H1 (cell line): ENCODE data around the gene TCL1A. TPM values are rescaled to one million over a fixed set of nuclear protein-coding genes. Genes with fewer than 3 reads are reported as not detected.
A peak's percentile ranks its signal among the peaks of the same experiment; 100 is the strongest.

ENCODE experiments used
- CTCF ChIA-PET: fragments of 300-600 bp; sonication (Branson Sonifier 250); formaldehyde crosslinking; loops from one replicate; lab custom pipeline; 2021; ENCODE audit not compliant: partially characterized antibody; lab: Charles Lee
- POLR2A ChIA-PET: fragments of 300-600 bp; sonication (Branson Sonifier 250); formaldehyde crosslinking; loops from one replicate; lab custom pipeline; 2021; ENCODE audit warnings: inconsistent platforms; ENCODE audit not compliant: partially characterized antibody; lab: Charles Lee
- DNase-seq, 2 experiments: peaks; one replicate each; pipeline versions ENCODE4 v3.0.0 to v3.0.0-alpha.2; 2010 to 2022; ENCODE audit warnings: low spot score in 2 of 2, low read depth in 1 of 2, mixed read lengths in 1 of 2
- FAIRE-seq: peaks from 2 replicates; lab custom pipeline; 2011; peaks lifted over from hg19 to GRCh38; lab: Jason Lieb, UNC
- H2AFZ ChIP-seq: 2 replicates; pipeline ENCODE4 v1.8.1; 2012; ENCODE audit warnings: low read length, inconsistent platforms
- H2AK5ac ChIP-seq: 2 replicates; pipeline ENCODE4 v1.6.1; 2013; ENCODE audit warnings: low read depth, low read length
- H2BK120ac ChIP-seq: replicated peaks from 2 replicates; pipeline ENCODE3; 2013; ENCODE audit warnings: low read depth, low read length, inconsistent platforms
- H2BK12ac ChIP-seq: 2 replicates; pipeline ENCODE4 v1.6.1; 2013; ENCODE audit warnings: low read depth, low read length
- H2BK15ac ChIP-seq: 2 replicates; pipeline ENCODE4 v1.6.1; 2013; ENCODE audit warnings: low read length
- H2BK20ac ChIP-seq: 2 replicates; pipeline ENCODE4 v1.6.1; 2013; ENCODE audit warnings: low read length
- H2BK5ac ChIP-seq: 2 replicates; pipeline ENCODE4 v1.6.1; 2013; ENCODE audit warnings: low read depth, low read length
- H3K14ac ChIP-seq: 2 replicates; pipeline ENCODE4 v1.6.1; 2013; ENCODE audit warnings: inconsistent platforms; ENCODE audit not compliant: insufficient read length
- H3K18ac ChIP-seq: 2 replicates; pipeline ENCODE4 v1.6.1; 2013; ENCODE audit warnings: low read length; ENCODE audit errors: extremely low read depth
- H3K23ac ChIP-seq: 2 replicates; pipeline ENCODE4 v1.6.1; 2013; ENCODE audit warnings: inconsistent platforms; ENCODE audit not compliant: insufficient read length
- H3K23me2 ChIP-seq: 2 replicates; pipeline ENCODE4 v1.6.1; 2013; ENCODE audit warnings: low read depth, low read length
- H3K27ac ChIP-seq: 2 replicates; pipeline ENCODE4 v1.6.1; 2011; ENCODE audit warnings: low read depth, low read length, inconsistent platforms
- H3K27me3 ChIP-seq, 4 experiments: replicated peaks in 1 of 4; 1 replicate in 1 of 4; 2 replicates in 3 of 4; pipeline versions ENCODE4 v1.6.1 to v1.8.1; 2011 to 2013; ENCODE audit warnings: low read length in 3 of 4, mild to moderate bottlenecking in 3 of 4, inconsistent platforms in 2 of 4, mixed read lengths in 2 of 4, moderate library complexity in 1 of 4; ENCODE audit not compliant: control insufficient read depth in 3 of 4, insufficient read depth in 3 of 4; ENCODE audit errors: extremely low read depth in 1 of 4
- H3K36me3 ChIP-seq, 4 experiments: 2 replicates each; pipeline versions ENCODE4 v1.6.1 to v1.8.1; 2011 to 2013; ENCODE audit warnings: mild to moderate bottlenecking in 4 of 4, low read length in 3 of 4, moderate library complexity in 2 of 4, control low read depth in 1 of 4, inconsistent platforms in 1 of 4; ENCODE audit not compliant: insufficient read depth in 4 of 4, control insufficient read depth in 2 of 4
- H3K4ac ChIP-seq: replicated peaks from 2 replicates; pipeline ENCODE3; 2013; ENCODE audit warnings: low read length, low read depth, mixed read lengths, inconsistent platforms; ENCODE audit not compliant: insufficient read length
- H3K4me1 ChIP-seq, 4 experiments: replicated peaks in 1 of 4; 1 replicate in 1 of 4; 2 replicates in 3 of 4; pipeline versions ENCODE4 v1.6.1 to v1.8.1; 2011 to 2013; ENCODE audit warnings: low read length in 3 of 4, inconsistent platforms in 2 of 4, mixed read lengths in 1 of 4; ENCODE audit not compliant: insufficient read depth in 4 of 4, control insufficient read depth in 3 of 4
- H3K4me2 ChIP-seq, 2 experiments: 2 replicates each; pipeline versions ENCODE4 v1.6.1 to v1.8.1; 2011 to 2013; ENCODE audit warnings: low read depth in 2 of 2, low read length in 2 of 2, control low read depth in 1 of 2, inconsistent platforms in 1 of 2, mild to moderate bottlenecking in 1 of 2; ENCODE audit not compliant: insufficient read depth in 1 of 2
- H3K4me3 ChIP-seq, 4 experiments: fragments of 200-600, 300-600 bp in 1 of 4; sonication (generic), shearing (Covaris generic), sonication (Bioruptor Twin) in 1 of 4; 2 replicates each; pipeline versions ENCODE4 v1.5.1 to v1.8.1; 2011 to 2016; ENCODE audit warnings: low read length in 4 of 4, low read depth in 3 of 4, control low read depth in 2 of 4, inconsistent platforms in 2 of 4, mild to moderate bottlenecking in 2 of 4, mixed read lengths in 1 of 4, moderate library complexity in 1 of 4; ENCODE audit not compliant: insufficient read depth in 2 of 4; ENCODE audit errors: extremely low read depth in 1 of 4
- H3K56ac ChIP-seq: replicated peaks from 2 replicates; pipeline ENCODE3; 2013; ENCODE audit warnings: low read depth, mild to moderate bottlenecking, mixed read lengths, low read length, inconsistent platforms; ENCODE audit not compliant: insufficient read length
- H3K79me1 ChIP-seq: 2 replicates; pipeline ENCODE4 v1.6.1; 2013; ENCODE audit warnings: low read depth, low read length, control low read depth
- H3K79me2 ChIP-seq, 2 experiments: 2 replicates each; pipeline versions ENCODE4 v1.6.1 to v1.8.1; 2012 to 2013; ENCODE audit warnings: low read length in 2 of 2, mild to moderate bottlenecking in 2 of 2, inconsistent platforms in 1 of 2; ENCODE audit not compliant: insufficient read depth in 2 of 2, control insufficient read depth in 1 of 2
- H3K9ac ChIP-seq, 4 experiments: replicated peaks in 1 of 4; 1 replicate in 1 of 4; 2 replicates in 3 of 4; pipeline versions ENCODE4 v1.6.1 to v1.8.1; 2011 to 2013; ENCODE audit warnings: low read depth in 3 of 4, low read length in 3 of 4, control low read depth in 2 of 4, mild to moderate bottlenecking in 2 of 4, moderate library complexity in 2 of 4, inconsistent platforms in 1 of 4; ENCODE audit errors: extremely low read depth in 1 of 4
- H3K9me3 ChIP-seq, 2 experiments: 2 replicates each; pipeline versions ENCODE4 v1.6.1 to v1.8.1; 2012 to 2013; ENCODE audit warnings: mild to moderate bottlenecking in 2 of 2, moderate library complexity in 2 of 2, control low read depth in 1 of 2, inconsistent platforms in 1 of 2, low read depth in 1 of 2, low read length in 1 of 2, mixed read lengths in 1 of 2; ENCODE audit not compliant: insufficient read depth in 2 of 2
- H4K20me1 ChIP-seq, 2 experiments: replicated peaks in 1 of 2; 2 replicates each; pipeline versions ENCODE3 to v1.8.1; 2011 to 2013; ENCODE audit warnings: inconsistent platforms in 2 of 2, low read length in 2 of 2, mild to moderate bottlenecking in 1 of 2; ENCODE audit not compliant: insufficient read depth in 2 of 2, control insufficient read depth in 1 of 2
- H4K5ac ChIP-seq: 2 replicates; pipeline ENCODE4 v1.6.1; 2013; ENCODE audit warnings: low read length, low read depth, mixed read lengths, inconsistent platforms; ENCODE audit not compliant: insufficient read length
- H4K8ac ChIP-seq: 2 replicates; pipeline ENCODE4 v1.8.0; 2013; ENCODE audit warnings: mild to moderate bottlenecking, moderate library complexity, low read length, inconsistent platforms; ENCODE audit not compliant: insufficient read depth; ENCODE audit errors: extremely low read depth
- H4K91ac ChIP-seq: replicated peaks from 2 replicates; pipeline ENCODE3; 2013; ENCODE audit warnings: low read length, mixed read lengths, inconsistent platforms; ENCODE audit not compliant: insufficient read length
- BRCA1 ChIP-seq: IDR thresholded peaks from 2 replicates; pipeline ENCODE4 v1.6.1; 2012; ENCODE audit warnings: low read depth, low read length, improper control_type of control experiment
- EZH2 ChIP-seq: fragments of 200-600 bp; sonication (generic); IDR thresholded peaks from 2 replicates; pipeline ENCODE4 v1.7.1; 2012; ENCODE audit warnings: low read depth, mild to moderate bottlenecking, moderate library complexity, low read length, inconsistent platforms; ENCODE audit not compliant: severe bottlenecking
- TAF7 ChIP-seq: optimal IDR thresholded peaks from 2 replicates; pipeline ENCODE3; 2011; ENCODE audit warnings: low read depth, mild to moderate bottlenecking, inconsistent platforms, low read length, moderate library complexity, borderline replicate concordance
- TEAD4 ChIP-seq: IDR thresholded peaks from 2 replicates; pipeline ENCODE4 v1.6.1; 2012; ENCODE audit warnings: low read depth, low read length, inconsistent platforms, mixed read lengths
- WGBS, 2 experiments: shearing (Covaris generic) in 1 of 2; methylation state at CpG; one replicate each; pipeline versions ENCODE4 v1.1.6 to v1.1.7; 2013 to 2015; ENCODE audit warnings: low lambda C conversion rate in 2 of 2, mixed read lengths in 2 of 2, inconsistent platforms in 1 of 2, low coverage in 1 of 2, missing lambda C conversion rate in 1 of 2; ENCODE audit not compliant: insufficient replicate concordance in 2 of 2, insufficient coverage in 1 of 2, insufficient read length in 1 of 2; ENCODE audit errors: extremely low coverage in 1 of 2, missing lambda C conversion rate in 1 of 2; 5-methylcytosine and 5-hydroxymethylcytosine counted together
- polyA plus RNA-seq, 7 experiments: library from polyadenylated mRNA; depleted of rRNA in 3 of 7; stranded (reverse) in 5 of 7; unstranded in 2 of 7; fragments of >200 nt in 5 of 7; fragments of 200-250 nt in 2 of 7; gene quantifications; 1 replicate in 5 of 7; 2 replicates in 1 of 7; 4 replicates in 1 of 7; pipeline versions ENCODE4 v1.2.1 to v1.2.3, GENCODE V29; 2011 to 2013; ENCODE audit warnings: missing spikeins in 2 of 7, mixed read lengths in 2 of 7
- total RNA-seq: library from RNA; stranded (reverse); fragmentation: NEBNext Ultra II Directional; extraction: Animal tissue kit (Norgen Biotek cat#: 25700); gene quantifications from 2 replicates; pipeline ENCODE4 v1.2.1, GENCODE V29; 2021

The TCL1A gene
- total and polyA plus RNA-seq, 2 of the 8 experiments (the other 6 are each of a cell fraction or from before 2014, with no cell fraction given): 0.35 to 7.6 TPM

DNA sequence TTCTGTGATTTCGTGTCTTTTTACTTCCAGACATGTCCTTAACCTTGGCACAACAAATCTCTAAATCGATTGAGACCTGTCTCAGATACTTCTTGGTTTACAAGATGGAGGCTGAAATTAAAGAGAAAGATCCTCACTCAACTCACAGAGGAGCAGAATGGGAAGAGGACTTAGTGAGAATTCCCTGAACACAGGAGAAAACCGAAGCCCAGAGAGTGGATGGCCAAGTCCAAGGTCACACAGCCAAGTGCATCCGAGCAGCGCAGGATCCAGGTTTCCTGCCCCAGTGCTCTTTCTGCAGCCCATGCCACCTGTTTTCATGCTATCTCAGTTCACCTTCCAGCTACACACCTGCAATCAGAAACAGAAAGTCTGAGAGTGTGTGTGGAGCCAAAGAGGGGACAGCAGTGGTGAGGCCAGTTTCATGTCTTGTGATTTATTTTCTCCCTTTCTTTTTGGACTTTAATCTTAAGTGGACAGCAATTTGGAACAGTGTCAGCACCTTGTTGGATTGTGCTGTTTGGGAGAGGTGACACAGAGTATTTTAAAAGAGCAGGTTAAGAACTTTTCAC, 50.6 kb downstream of the TCL1A start:
- no peak overlapping the region; the same call in 1 of the 2 replicates for H2BK12ac ChIP-seq
- no peaks in the 10 kb centered on the region for H3K79me2 ChIP-seq
- H3K23me2 ChIP-seq: 0 out of 2 replicates have a peak, but pooled peaks cover 1% of the 10 kb centered on the region
- no peak overlapping the region; the same call in 1 of the 2 replicates for H3K18ac ChIP-seq
- no peak overlapping the region for H3K27ac ChIP-seq
- H3K36me3 ChIP-seq: no peaks in the 10 kb centered on the region
- TF ChIP-seq TEAD4: no peak
- TF ChIP-seq TAF7: no peak
- no peak for TF ChIP-seq EZH2
- TF ChIP-seq BRCA1: no peak
- TF ChIP-seq, all 59 proteins: peak for 0
- Histone ChIP-seq H2BK20ac (no peak overlapping the region), H3K4me2 (no peak overlapping the region), H4K8ac (no peak overlapping the region), H2BK5ac (no peak overlapping the region), H3K79me1 (no peaks in the 10 kb centered on the region), H3K23ac (no peak overlapping the region), H4K91ac (no peak overlapping the region), H2AFZ (peak overlapping the region; percentile 84), H3K27me3 (peaks cover 0 to 3% (median 0%) of the 10 kb centered on the region in 4 experiments; a peak in 5 of 7 replicates), H3K14ac (no peak overlapping the region), H3K9me3 (no peaks in the 10 kb centered on the region), H2BK15ac (no peak overlapping the region), H3K56ac (no peak overlapping the region), H4K5ac (no peak overlapping the region), H2BK120ac (no peak overlapping the region), H2AK5ac (no peak overlapping the region), H3K4me3 (no peak overlapping the region), H3K4me1 (peaks cover 0 to 8% (median 6%) of the 10 kb centered on the region in 4 experiments; a peak in 6 of 7 replicates), H4K20me1 (peaks cover 0 to 1% of the 10 kb centered on the region in 2 experiments), H3K9ac (no peak overlapping the region), H3K4ac (no peak overlapping the region)
- CTCF ChIA-PET: interaction anchor here (0.8 to 5.1 kb wide), 9 partner anchors 10 to 331 kb away, joined by 3 to 46 read pairs (median 6); no protein-coding TSS in a partner anchor
- DNase-seq: no peak
- FAIRE-seq: no peak
- 83% methylated on average over 5 of the region's 5 CpGs; no CpG with 5 or more reads in 1 of the 2 experiments for WGBS, 2 experiments
- POLR2A ChIA-PET: no interaction called here
